ENCODE data around the gene DHX35. TPM values are rescaled to one million over a fixed set of nuclear protein-coding genes. Genes with fewer than 3 reads are reported as not detected.
"Not testable (repeated sequence)": the region's sequence is repeated elsewhere in the genome, so short reads cannot be mapped to it uniquely, and the experiment has no call there.

DHX35 gene
- polyA plus RNA-seq, 12 donors = 7.6 to 11.1 (median 8.7) TPM; not detected in 1

- no peak for DNase-seq
Observed at GRCh38 chr20:38940644-38941043, 21.5 kb upstream of the DHX35 start.

GRCh38 chr20:38941726-38942389, 20.3 kb upstream of the DHX35 start:
- no peak for DNase-seq

- DNase-seq = no peak
Observed at GRCh38 chr20:38945012-38945411, 17.1 kb upstream of the DHX35 start.

GRCh38 chr20:38946836-38947235, 15.3 kb upstream of the DHX35 start:
- DNase-seq = no peak

GRCh38 chr20:38947931-38948362, 14.2 kb upstream of the DHX35 start:
- DNase-seq = no peak

GRCh38 chr20:38950254-38950653, 11.9 kb upstream of the DHX35 start:
- DNase-seq = no peak

- no peak for DNase-seq
Observed at GRCh38 chr20:38951611-38952010, 10.5 kb upstream of the DHX35 start.

- DNase-seq = no peak
Observed at GRCh38 chr20:38952153-38952552, 10.0 kb upstream of the DHX35 start.

GRCh38 chr20:38953630-38954340, 8.4 kb upstream of the DHX35 start:
- DNase-seq = no peak

GRCh38 chr20:38957235-38957876, 4.8 kb upstream of the DHX35 start:
- DNase-seq = no peak

- no peak for DNase-seq
Observed at GRCh38 chr20:38957915-38958485, 4.1 kb upstream of the DHX35 start.

GRCh38 chr20:38960187-38960687, 1.9 kb upstream of the DHX35 start:
- not testable (repeated sequence) for DNase-seq

- DNase-seq = no peak
Observed at GRCh38 chr20:38961530-38962043, 557 bp upstream of the DHX35 start.

- no peak for DNase-seq
Observed at GRCh38 chr20:38962928-38963401, 821 bp downstream of the DHX35 start.

- DNase-seq = no peak
Observed at GRCh38 chr20:38963745-38964144, 1.6 kb downstream of the DHX35 start.

GRCh38 chr20:38965264-38965663, 3.1 kb downstream of the DHX35 start:
- no peak for DNase-seq

GRCh38 chr20:38968090-38968489, 5.9 kb downstream of the DHX35 start:
- no peak for DNase-seq

GRCh38 chr20:38969708-38970107, 7.6 kb downstream of the DHX35 start:
- DNase-seq = no peak

- no peak for DNase-seq
Observed at GRCh38 chr20:38970302-38970701, 8.2 kb downstream of the DHX35 start.

- DNase-seq = no peak
Observed at GRCh38 chr20:38973107-38973506, 11.0 kb downstream of the DHX35 start.

GRCh38 chr20:38973645-38974044, 11.5 kb downstream of the DHX35 start:
- no peak for DNase-seq

- DNase-seq = no peak
Observed at GRCh38 chr20:38975539-38976120, 13.5 kb downstream of the DHX35 start.

Data from muscle of arm (tissue), 12 donors.